Esophagus squamous epithelium (tissue), 5 donors: Measurements from ENCODE around the gene CROCC. TPM values are rescaled to one million over a fixed set of nuclear protein-coding genes. Genes with fewer than 3 reads are reported as not detected.

ENCODE experiments used
- DNase-seq: peaks from one replicate; lab custom pipeline; 2025; lab: John Stamatoyannopoulos, UW
- H3K27ac ChIP-seq, 4 donors: fragments of 200-600 bp; sonication (generic); one replicate each; pipeline ENCODE4 v1.5.1; 2016 to 2019; ENCODE audit warnings: mild to moderate bottlenecking in 1 of 4
- H3K27me3 ChIP-seq, 4 donors: fragments of 200-600 bp; sonication (generic); 1 replicate in 3 of 4; 2 replicates in 1 of 4; pipeline versions ENCODE4 v1.5.1 to v1.6.0; 2017 to 2021; ENCODE audit warnings: antibody characterized with exemption in 1 of 4
- H3K36me3 ChIP-seq, 3 donors: fragments of 200-600 bp; sonication (generic); one replicate each; pipeline ENCODE4 v1.5.1; 2016 to 2019
- H3K4me1 ChIP-seq, 3 donors: fragments of 200-600 bp; sonication (generic); one replicate each; pipeline ENCODE4 v1.5.1; 2017 to 2019
- H3K4me3 ChIP-seq, 4 donors: fragments of 200-600 bp; sonication (generic); 1 replicate in 3 of 4; 2 replicates in 1 of 4; pipeline ENCODE4 v1.5.1; 2016 to 2019; ENCODE audit warnings: mild to moderate bottlenecking in 2 of 4, moderate library complexity in 1 of 4
- H3K9me3 ChIP-seq, 3 donors: fragments of 200-600 bp; sonication (generic); one replicate each; pipeline ENCODE4 v1.5.1; 2016 to 2019
- POLR2A ChIP-seq, 4 donors: fragments of 450-650 bp; IDR thresholded peaks; one replicate each; pipeline ENCODE4 v1.6.1; 2017; ENCODE audit warnings: antibody characterized with exemption in 4 of 4, mild to moderate bottlenecking in 4 of 4, moderate library complexity in 3 of 4
- WGBS, 2 donors: methylation state at CpG; one replicate each; pipeline ENCODE4 v1.1.5; 2018; 5-methylcytosine and 5-hydroxymethylcytosine counted together
- intact Hi-C: fragments of 100-400 bp; cut with DNase I; formaldehyde crosslinking; loops from one replicate; pipeline ENCODE4 v1.15.0; 2022
- total RNA-seq, 4 donors: library from RNA; depleted of rRNA; stranded (reverse); fragments of >200 nt; gene quantifications; one replicate each; pipeline ENCODE4 v1.1.0, GENCODE V29; 2016
- TF ChIP-seq, protein P1 (sequence below), 6 experiments: fragments of 450-650 bp in 4 of 6; fragments of 200-600 bp in 2 of 6; sonication (generic) in 2 of 6; IDR thresholded peaks; one replicate each; pipeline ENCODE4 v1.5.1; 2016 to 2019; ENCODE audit warnings: antibody characterized with exemption in 6 of 6, mild to moderate bottlenecking in 4 of 6, moderate library complexity in 4 of 6
- donor health status: DM: yes; HTN: yes; CAD: no.

The CROCC gene
- total RNA-seq, 4 donors from 2014 or later, result 8.5 to 43.1 (median 30.2) TPM

DNA sequence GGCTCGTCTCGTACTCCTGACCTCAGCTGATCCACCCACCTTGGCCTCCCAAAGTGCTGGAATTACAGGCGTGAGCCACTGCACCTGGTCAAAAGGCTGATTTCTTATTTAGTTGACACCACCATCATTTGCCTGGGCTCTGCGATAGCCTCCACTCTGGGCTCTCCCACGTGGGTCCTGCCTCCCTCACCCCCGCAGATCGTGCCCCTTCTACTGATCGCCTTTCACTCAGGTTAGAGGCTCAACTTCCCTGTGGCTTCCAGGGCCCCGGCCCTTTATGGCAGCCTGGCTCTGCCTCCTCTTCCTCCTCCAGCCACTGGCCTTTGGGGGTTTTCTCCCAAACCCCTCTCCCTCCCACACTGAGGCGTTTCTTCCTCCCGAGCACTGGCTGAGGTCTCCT lies 61.2 kb downstream of the CROCC start:
- TF ChIP-seq POLR2A (IDR thresholded peaks at IDR 0.05), result no peak
- TF ChIP-seq, protein P1, sequence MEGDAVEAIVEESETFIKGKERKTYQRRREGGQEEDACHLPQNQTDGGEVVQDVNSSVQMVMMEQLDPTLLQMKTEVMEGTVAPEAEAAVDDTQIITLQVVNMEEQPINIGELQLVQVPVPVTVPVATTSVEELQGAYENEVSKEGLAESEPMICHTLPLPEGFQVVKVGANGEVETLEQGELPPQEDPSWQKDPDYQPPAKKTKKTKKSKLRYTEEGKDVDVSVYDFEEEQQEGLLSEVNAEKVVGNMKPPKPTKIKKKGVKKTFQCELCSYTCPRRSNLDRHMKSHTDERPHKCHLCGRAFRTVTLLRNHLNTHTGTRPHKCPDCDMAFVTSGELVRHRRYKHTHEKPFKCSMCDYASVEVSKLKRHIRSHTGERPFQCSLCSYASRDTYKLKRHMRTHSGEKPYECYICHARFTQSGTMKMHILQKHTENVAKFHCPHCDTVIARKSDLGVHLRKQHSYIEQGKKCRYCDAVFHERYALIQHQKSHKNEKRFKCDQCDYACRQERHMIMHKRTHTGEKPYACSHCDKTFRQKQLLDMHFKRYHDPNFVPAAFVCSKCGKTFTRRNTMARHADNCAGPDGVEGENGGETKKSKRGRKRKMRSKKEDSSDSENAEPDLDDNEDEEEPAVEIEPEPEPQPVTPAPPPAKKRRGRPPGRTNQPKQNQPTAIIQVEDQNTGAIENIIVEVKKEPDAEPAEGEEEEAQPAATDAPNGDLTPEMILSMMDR (IDR thresholded peaks at IDR 0.05), result no peak
- intact Hi-C loops, result no loop called here
- WGBS, 2 donors, result 81 to 86% methylated on average over 8 to 11 of the region's 11 CpGs

DNA sequence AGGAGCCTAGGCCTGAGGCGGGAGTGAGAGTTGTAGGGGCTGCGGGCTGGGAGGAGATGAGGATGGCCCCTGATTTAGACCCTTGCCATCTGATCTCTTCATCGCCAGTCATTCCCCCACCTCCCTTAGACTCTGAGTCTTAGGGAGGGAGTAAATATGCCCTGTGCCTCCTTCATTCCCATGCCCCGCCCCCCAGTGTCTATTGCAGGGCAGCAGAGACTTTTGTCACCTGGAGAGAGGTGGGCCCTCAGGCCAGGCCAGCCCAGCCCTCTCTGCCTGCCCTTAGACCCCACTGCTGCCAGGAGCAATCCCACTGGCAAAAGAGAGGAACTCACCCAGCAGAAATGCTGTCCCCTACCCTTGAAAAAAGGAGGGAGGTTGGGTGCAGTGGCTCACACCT lies 61.9 kb downstream of the CROCC start:
- no peaks in the 10 kb centered on the region for H3K9me3 ChIP-seq
- no peak for DNase-seq
- no peak overlapping the region for H3K4me3 ChIP-seq
- 100% methylated on average over 2 of the region's 4 CpGs; no CpG with 5 or more reads in 1 of the 2 donors for WGBS, 2 donors
- intact Hi-C loops, result no loop called here
- peaks cover 16 to 40% (median 25%) of the 10 kb centered on the region in 3 donors for H3K4me1 ChIP-seq
- H3K27me3 ChIP-seq, result peaks cover 0 to 30% (median 0%) of the 10 kb centered on the region in 4 donors
- TF ChIP-seq, protein P1 (IDR thresholded peaks at IDR 0.05), result no peak
- no peak for TF ChIP-seq POLR2A (IDR thresholded peaks at IDR 0.05)
- H3K27ac ChIP-seq, result no peak overlapping the region
- H3K36me3 ChIP-seq, result peaks cover 6 to 32% (median 13%) of the 10 kb centered on the region in 3 donors

More for the DNA sequence above, 61.2 kb downstream of the CROCC start:
- H3K9me3 ChIP-seq, result no peaks in the 10 kb centered on the region
- H3K27ac ChIP-seq, result no peak overlapping the region
- H3K4me1 ChIP-seq, result peaks cover 16 to 47% (median 25%) of the 10 kb centered on the region in 3 donors
- H3K27me3 ChIP-seq, result peaks cover 0 to 31% (median 0%) of the 10 kb centered on the region in 4 donors
- DNase-seq, result no peak
- peaks cover 1 to 24% (median 9%) of the 10 kb centered on the region in 3 donors for H3K36me3 ChIP-seq
- H3K4me3 ChIP-seq, result no peak overlapping the region

DNA sequence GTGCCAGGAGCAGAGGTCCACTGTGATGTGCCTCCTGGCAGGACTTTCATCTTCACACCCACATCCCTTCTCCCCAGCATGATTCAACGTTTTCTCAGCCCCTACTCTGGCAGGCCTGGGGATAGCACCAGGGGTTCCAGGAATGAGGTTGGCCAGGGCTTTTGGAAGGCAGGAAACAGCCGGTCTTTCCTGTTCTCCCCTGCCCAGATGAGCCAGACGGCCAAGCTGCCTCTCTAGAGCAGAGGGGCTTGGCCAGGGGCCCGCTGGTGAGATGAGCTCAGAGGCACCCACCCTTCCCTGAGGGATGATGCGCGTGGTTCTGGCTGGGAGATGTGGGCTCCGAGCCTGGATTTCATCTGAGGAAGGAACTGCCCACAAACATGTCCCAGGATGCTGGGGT lies 63.0 kb downstream of the CROCC start:
- Histone ChIP-seq H3K4me3 (no peak overlapping the region), H3K27ac (peak overlapping the region in 2 of 4 donors; percentile 23 to 25), H3K27me3 (peaks cover 0 to 19% (median 0%) of the 10 kb centered on the region in 4 donors), H3K4me1 (peaks cover 13 to 29% (median 22%) of the 10 kb centered on the region in 3 donors), H3K36me3 (peaks cover 6 to 42% (median 13%) of the 10 kb centered on the region in 3 donors), H3K9me3 (no peaks in the 10 kb centered on the region)
- no peak for TF ChIP-seq POLR2A (IDR thresholded peaks at IDR 0.05)
- TF ChIP-seq, protein P1 (IDR thresholded peaks at IDR 0.05), result no peak
- intact Hi-C loops, result no loop called here
- WGBS, 2 donors, result 27 to 43% methylated on average over 1 to 5 of the region's 7 CpGs
- DNase-seq, result no peak

DNA sequence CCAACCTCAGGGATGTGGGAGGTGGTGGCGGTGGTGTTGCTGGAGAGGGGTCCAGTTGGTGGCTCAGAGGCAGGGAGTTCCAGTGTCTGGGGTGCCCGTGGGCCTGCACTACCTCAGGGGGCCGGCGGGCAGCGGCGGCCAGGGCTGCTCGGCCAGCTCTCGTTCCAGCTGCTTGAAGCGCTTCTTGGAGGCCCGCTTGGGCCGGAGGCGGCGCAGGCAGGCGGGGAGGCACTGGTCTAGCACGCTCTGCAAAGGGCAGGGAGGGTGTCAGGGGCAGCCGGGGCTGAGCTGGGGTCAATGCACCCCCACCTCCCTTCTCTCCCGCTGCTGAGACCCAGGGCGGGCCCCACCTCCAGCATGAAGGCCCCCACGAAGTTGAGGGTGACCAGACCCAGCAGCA lies 64.4 kb downstream of the CROCC start:
- peaks cover 0 to 5% (median 0%) of the 10 kb centered on the region in 4 donors for H3K27me3 ChIP-seq
- no peaks in the 10 kb centered on the region for H3K9me3 ChIP-seq
- H3K36me3 ChIP-seq, result peaks cover 6 to 56% (median 13%) of the 10 kb centered on the region in 3 donors
- H3K27ac ChIP-seq, result no peak overlapping the region
- WGBS, 2 donors, result 67% methylated on average over 1 of the region's 19 CpGs; no CpG with 5 or more reads in 1 of the 2 donors
- intact Hi-C loops, result no loop called here
- DNase-seq, result no peak
- peaks cover 8 to 15% (median 9%) of the 10 kb centered on the region in 3 donors for H3K4me1 ChIP-seq
- TF ChIP-seq POLR2A (IDR thresholded peaks at IDR 0.05), result no peak
- TF ChIP-seq, protein P1 (IDR thresholded peaks at IDR 0.05), result no peak
- no peak overlapping the region for H3K4me3 ChIP-seq

DNA sequence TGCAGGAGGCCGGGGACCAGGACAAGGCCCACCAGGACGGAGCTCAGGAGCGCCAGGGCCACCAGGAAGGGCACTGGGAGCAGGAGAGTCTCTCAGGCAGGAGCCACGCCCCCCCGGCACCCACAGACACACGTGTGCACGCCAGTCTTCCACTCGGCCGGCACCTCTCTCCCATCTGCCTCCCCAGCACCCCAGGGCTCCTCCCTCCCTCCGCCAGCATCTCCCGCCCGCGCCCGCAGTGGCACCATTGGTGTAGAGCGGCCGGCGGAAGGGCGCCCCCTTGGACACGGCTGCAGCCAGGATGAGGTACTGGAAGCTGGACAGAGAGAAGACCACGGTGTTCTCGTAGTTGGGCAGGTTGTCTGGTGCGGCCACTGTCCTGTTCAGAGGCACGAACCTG lies 64.8 kb downstream of the CROCC start:
- H3K36me3 ChIP-seq, result peaks cover 6 to 61% (median 13%) of the 10 kb centered on the region in 3 donors
- H3K9me3 ChIP-seq, result no peaks in the 10 kb centered on the region
- peaks cover 6 to 15% (median 9%) of the 10 kb centered on the region in 3 donors for H3K4me1 ChIP-seq
- no peak for DNase-seq
- H3K4me3 ChIP-seq, result no peak overlapping the region
- H3K27me3 ChIP-seq, result peaks cover 0 to under 1% (median 0%) of the 10 kb centered on the region in 4 donors
- no peak for TF ChIP-seq POLR2A (IDR thresholded peaks at IDR 0.05)
- TF ChIP-seq, protein P1 (IDR thresholded peaks at IDR 0.05), result no peak
- WGBS, 2 donors, result 81 to 83% methylated on average over 10 to 11 of the region's 23 CpGs
- intact Hi-C loops, result no loop called here
- no peak overlapping the region for H3K27ac ChIP-seq
